Neural cell (in vitro differentiated cells): ENCODE data around the gene IQCB1. TPM values are rescaled to one million over a fixed set of nuclear protein-coding genes. Genes with fewer than 3 reads are reported as not detected.

ENCODE experiments used
- H2AFZ ChIP-seq: fragments of 200-600, 300-800 bp; sonication (generic), shearing (Covaris generic); 2 replicates; pipeline ENCODE4 v1.6.0; 2014; ENCODE audit warnings: low read depth, mild to moderate bottlenecking, antibody characterized with exemption, low read length, moderate library complexity
- H3F3A ChIP-seq: fragments of 200-600 bp; shearing (Covaris generic); 2 replicates; pipeline ENCODE4 v1.6.1; 2016; ENCODE audit warnings: mild to moderate bottlenecking, moderate library complexity, mixed read lengths, antibody characterized with exemption, low read length; ENCODE audit not compliant: insufficient read depth, poor library complexity, severe bottlenecking
- H3K27ac ChIP-seq: fragments of 200-600, 300-800 bp; sonication (generic), shearing (Covaris generic); 2 replicates; pipeline ENCODE4 v1.5.1; 2014; ENCODE audit warnings: mild to moderate bottlenecking, low read length, moderate library complexity
- H3K27me3 ChIP-seq: fragments of 300-800, 200-600 bp; sonication (generic), shearing (Covaris generic); 2 replicates; pipeline ENCODE4 v1.6.0; 2014; ENCODE audit warnings: mild to moderate bottlenecking, low read depth, low read length, moderate library complexity; ENCODE audit not compliant: insufficient read depth
- H3K36me3 ChIP-seq: fragments of 300-800, 200-600 bp; sonication (generic), shearing (Covaris generic); 2 replicates; pipeline ENCODE4 v1.5.1; 2014; ENCODE audit warnings: mild to moderate bottlenecking, antibody characterized with exemption, low read length, moderate library complexity; ENCODE audit not compliant: insufficient read depth
- H3K4me2 ChIP-seq: fragments of 300-800, 200-600 bp; sonication (generic), shearing (Covaris generic); 2 replicates; pipeline ENCODE4 v1.6.0; 2014; ENCODE audit warnings: mild to moderate bottlenecking, low read length
- H3K4me3 ChIP-seq: fragments of 300-800, 200-600 bp; sonication (generic), shearing (Covaris generic); 2 replicates; pipeline ENCODE4 v1.5.1; 2014; ENCODE audit warnings: mild to moderate bottlenecking, low read length, moderate library complexity
- H3K79me2 ChIP-seq: fragments of 200-600 bp; shearing (Covaris generic); replicated peaks from 2 replicates; pipeline ENCODE4 v1.6.0; 2014; ENCODE audit warnings: mild to moderate bottlenecking, low read length, moderate library complexity; ENCODE audit not compliant: insufficient read depth
- H3K9ac ChIP-seq: fragments of 300-800, 200-600 bp; sonication (generic), shearing (Covaris generic); 2 replicates; pipeline ENCODE4 v1.6.1; 2016; ENCODE audit warnings: mild to moderate bottlenecking, low read length, mixed read lengths
- H3K9me2 ChIP-seq: fragments of 200-600 bp; shearing (Covaris generic); 2 replicates; pipeline ENCODE4 v1.6.1; 2016; ENCODE audit warnings: mild to moderate bottlenecking, low read length, mixed read lengths; ENCODE audit not compliant: insufficient read depth
- H3K9me3 ChIP-seq: fragments of 200-600, 300-800 bp; sonication (generic), shearing (Covaris generic); 2 replicates; pipeline ENCODE4 v1.6.1; 2016; ENCODE audit warnings: mild to moderate bottlenecking, mixed run types, low read length, moderate library complexity, mixed read lengths
- H4K20me1 ChIP-seq: fragments of 200-600 bp; shearing (Covaris generic); 2 replicates; pipeline ENCODE4 v1.6.1; 2016; ENCODE audit warnings: mild to moderate bottlenecking, mixed run types; ENCODE audit not compliant: insufficient read depth
- EP300 ChIP-seq: fragments of 450-650 bp; conservative IDR thresholded peaks from 2 replicates; pipeline ENCODE4 v1.6.1; 2014; ENCODE audit warnings: antibody characterized with exemption, mild to moderate bottlenecking, moderate library complexity; ENCODE audit not compliant: poor library complexity, severe bottlenecking
- EZH2 ChIP-seq: fragments of 200-600, 300-800 bp; shearing (Covaris generic), sonication (generic); IDR thresholded peaks from 2 replicates; pipeline ENCODE4 v1.6.1; 2014; ENCODE audit warnings: antibody characterized with exemption, low read length, borderline replicate concordance, mild to moderate bottlenecking; ENCODE audit not compliant: insufficient read depth, poor library complexity, severe bottlenecking
- MXI1 ChIP-seq: fragments of 450-650 bp; conservative IDR thresholded peaks from 2 replicates; pipeline ENCODE4 v1.6.1; 2014; ENCODE audit warnings: antibody characterized with exemption, mild to moderate bottlenecking; ENCODE audit not compliant: poor library complexity, severe bottlenecking
- POLR2AphosphoS5 ChIP-seq: IDR thresholded peaks from 2 replicates; pipeline ENCODE4 v1.6.1; 2012
- RAD21 ChIP-seq: fragments of 450-650 bp; conservative IDR thresholded peaks from 2 replicates; pipeline ENCODE4 v1.6.1; 2014; ENCODE audit warnings: antibody characterized with exemption, mild to moderate bottlenecking, moderate library complexity
- REST ChIP-seq: IDR thresholded peaks from 2 replicates; pipeline ENCODE4 v1.6.1; 2012; ENCODE audit warnings: borderline replicate concordance
- SMC3 ChIP-seq: fragments of 450-650 bp; conservative IDR thresholded peaks from 2 replicates; pipeline ENCODE4 v1.6.1; 2014; ENCODE audit warnings: antibody characterized with exemption, mild to moderate bottlenecking, moderate library complexity; ENCODE audit not compliant: poor library complexity
- TAF1 ChIP-seq: IDR thresholded peaks from 2 replicates; pipeline ENCODE4 v1.6.1; 2012; ENCODE audit warnings: low read depth
- polyA plus RNA-seq: library from polyadenylated mRNA; depleted of rRNA; stranded (reverse); fragments of >200 nt; gene quantifications from 2 replicates; pipeline ENCODE4 v1.2.3, GENCODE V29; 2014
- TF ChIP-seq, protein P1 (sequence below): fragments of 450-650 bp; IDR thresholded peaks from 2 replicates; pipeline ENCODE4 v1.5.1; 2014; ENCODE audit warnings: antibody characterized with exemption, mild to moderate bottlenecking, moderate library complexity; ENCODE audit not compliant: poor library complexity, severe bottlenecking

IQCB1 gene
- polyA plus RNA-seq, 1 donor from 2014 or later = 50.2 TPM

GRCh38 chr3:121759541-121760202, 75.2 kb downstream of the IQCB1 start:
- Histone ChIP-seq H3K79me2 (no peaks in the 10 kb centered on the region), H3K9me3 (no peaks in the 10 kb centered on the region), H2AFZ (no peak overlapping the region), H4K20me1 (no peaks in the 10 kb centered on the region), H3K36me3 (no peaks in the 10 kb centered on the region), H3K9ac (no peak overlapping the region), H3K27me3 (no peaks in the 10 kb centered on the region), H3K27ac (no peak overlapping the region), H3F3A (no peaks in the 10 kb centered on the region), H3K4me3 (no peak overlapping the region), H3K4me2 (no peak overlapping the region), H3K9me2 (no peaks in the 10 kb centered on the region)
- TF ChIP-seq RAD21 (no peak), EZH2 (no peak), EP300 (no peak), MXI1 (no peak), TAF1 (no peak), POLR2AphosphoS5 (no peak), REST (no peak)
- TF ChIP-seq, protein P1, sequence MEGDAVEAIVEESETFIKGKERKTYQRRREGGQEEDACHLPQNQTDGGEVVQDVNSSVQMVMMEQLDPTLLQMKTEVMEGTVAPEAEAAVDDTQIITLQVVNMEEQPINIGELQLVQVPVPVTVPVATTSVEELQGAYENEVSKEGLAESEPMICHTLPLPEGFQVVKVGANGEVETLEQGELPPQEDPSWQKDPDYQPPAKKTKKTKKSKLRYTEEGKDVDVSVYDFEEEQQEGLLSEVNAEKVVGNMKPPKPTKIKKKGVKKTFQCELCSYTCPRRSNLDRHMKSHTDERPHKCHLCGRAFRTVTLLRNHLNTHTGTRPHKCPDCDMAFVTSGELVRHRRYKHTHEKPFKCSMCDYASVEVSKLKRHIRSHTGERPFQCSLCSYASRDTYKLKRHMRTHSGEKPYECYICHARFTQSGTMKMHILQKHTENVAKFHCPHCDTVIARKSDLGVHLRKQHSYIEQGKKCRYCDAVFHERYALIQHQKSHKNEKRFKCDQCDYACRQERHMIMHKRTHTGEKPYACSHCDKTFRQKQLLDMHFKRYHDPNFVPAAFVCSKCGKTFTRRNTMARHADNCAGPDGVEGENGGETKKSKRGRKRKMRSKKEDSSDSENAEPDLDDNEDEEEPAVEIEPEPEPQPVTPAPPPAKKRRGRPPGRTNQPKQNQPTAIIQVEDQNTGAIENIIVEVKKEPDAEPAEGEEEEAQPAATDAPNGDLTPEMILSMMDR = no peak

GRCh38 chr3:121758727-121759450, 76.0 kb downstream of the IQCB1 start:
- H3K9ac ChIP-seq = no peak overlapping the region
- no peaks in the 10 kb centered on the region for H3F3A ChIP-seq
- no peaks in the 10 kb centered on the region for H3K36me3 ChIP-seq
- H3K27me3 ChIP-seq = no peaks in the 10 kb centered on the region
- H4K20me1 ChIP-seq = no peaks in the 10 kb centered on the region
- no peak overlapping the region for H2AFZ ChIP-seq
- H3K9me2 ChIP-seq = no peaks in the 10 kb centered on the region
- no peak for TF ChIP-seq EP300
- TF ChIP-seq, protein P1 = no peak
- no peak for TF ChIP-seq MXI1
- TF ChIP-seq EZH2 = no peak
- TF ChIP-seq SMC3 = no peak
- TF ChIP-seq RAD21 = no peak
- no peak for TF ChIP-seq TAF1
- TF ChIP-seq REST = no peak
- no peak for TF ChIP-seq POLR2AphosphoS5
- H3K4me3 ChIP-seq = no peak overlapping the region
- H3K9me3 ChIP-seq = no peaks in the 10 kb centered on the region
- H3K4me2 ChIP-seq = no peak overlapping the region
- no peaks in the 10 kb centered on the region for H3K79me2 ChIP-seq
- H3K27ac ChIP-seq = no peak overlapping the region
